Measurements from ENCODE around the gene VPS13C. TPM values are rescaled to one million over a fixed set of nuclear protein-coding genes. Genes with fewer than 3 reads are reported as not detected.

The VPS13C gene
- total RNA-seq, 1 donor, result 79.8 TPM

DNA sequence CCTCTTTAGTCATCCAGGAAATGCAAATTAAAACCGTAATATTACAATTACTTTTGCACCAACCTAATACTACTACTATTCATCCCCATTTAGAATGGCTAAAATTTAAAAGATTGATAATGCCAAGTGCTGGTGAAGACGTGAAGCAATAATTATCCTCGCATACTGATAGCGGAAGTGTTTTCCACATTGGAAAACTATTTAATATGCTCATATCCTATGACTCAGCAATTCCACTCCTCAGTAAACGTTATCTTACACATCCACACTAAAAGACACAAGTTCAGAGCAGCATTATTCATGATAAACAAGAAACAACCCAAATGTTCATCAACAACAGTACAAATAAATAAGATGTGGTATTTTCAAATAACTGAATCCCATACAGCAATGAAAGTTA lies 70.6 kb downstream of the VPS13C start:
- H3K4me3 ChIP-seq (ENCODE audit: low read depth, low read length), result no peak overlapping the region
- no peak for DNase-seq (ENCODE audit: low read depth)
- TF ChIP-seq, protein P1, sequence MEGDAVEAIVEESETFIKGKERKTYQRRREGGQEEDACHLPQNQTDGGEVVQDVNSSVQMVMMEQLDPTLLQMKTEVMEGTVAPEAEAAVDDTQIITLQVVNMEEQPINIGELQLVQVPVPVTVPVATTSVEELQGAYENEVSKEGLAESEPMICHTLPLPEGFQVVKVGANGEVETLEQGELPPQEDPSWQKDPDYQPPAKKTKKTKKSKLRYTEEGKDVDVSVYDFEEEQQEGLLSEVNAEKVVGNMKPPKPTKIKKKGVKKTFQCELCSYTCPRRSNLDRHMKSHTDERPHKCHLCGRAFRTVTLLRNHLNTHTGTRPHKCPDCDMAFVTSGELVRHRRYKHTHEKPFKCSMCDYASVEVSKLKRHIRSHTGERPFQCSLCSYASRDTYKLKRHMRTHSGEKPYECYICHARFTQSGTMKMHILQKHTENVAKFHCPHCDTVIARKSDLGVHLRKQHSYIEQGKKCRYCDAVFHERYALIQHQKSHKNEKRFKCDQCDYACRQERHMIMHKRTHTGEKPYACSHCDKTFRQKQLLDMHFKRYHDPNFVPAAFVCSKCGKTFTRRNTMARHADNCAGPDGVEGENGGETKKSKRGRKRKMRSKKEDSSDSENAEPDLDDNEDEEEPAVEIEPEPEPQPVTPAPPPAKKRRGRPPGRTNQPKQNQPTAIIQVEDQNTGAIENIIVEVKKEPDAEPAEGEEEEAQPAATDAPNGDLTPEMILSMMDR (IDR thresholded peaks at IDR 0.05; ENCODE audit: insufficient read depth, low read length), result no peak

DNA sequence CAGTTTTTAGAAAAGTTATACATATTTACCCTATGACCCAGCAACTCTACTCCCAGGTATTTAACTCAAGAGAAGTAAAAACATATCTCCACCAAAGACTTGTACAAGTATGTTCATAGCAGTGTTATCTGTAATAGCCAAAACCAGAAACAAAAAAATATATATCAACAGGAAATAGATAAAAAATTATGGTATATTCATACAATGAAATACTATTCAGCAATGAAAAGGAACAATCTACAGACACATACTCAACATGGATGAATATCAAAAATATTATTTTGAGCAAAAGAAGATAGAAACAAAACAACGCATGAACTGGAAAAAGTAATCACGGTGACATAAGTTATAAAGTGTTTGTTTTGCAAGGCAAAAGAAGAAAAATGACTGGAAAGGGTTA lies 72.4 kb downstream of the VPS13C start:
- TF ChIP-seq, protein P1 (IDR thresholded peaks at IDR 0.05; ENCODE audit: insufficient read depth, low read length), result no peak
- no peak for DNase-seq (ENCODE audit: low read depth)
- no peak overlapping the region for H3K4me3 ChIP-seq (ENCODE audit: low read depth, low read length)

DNA sequence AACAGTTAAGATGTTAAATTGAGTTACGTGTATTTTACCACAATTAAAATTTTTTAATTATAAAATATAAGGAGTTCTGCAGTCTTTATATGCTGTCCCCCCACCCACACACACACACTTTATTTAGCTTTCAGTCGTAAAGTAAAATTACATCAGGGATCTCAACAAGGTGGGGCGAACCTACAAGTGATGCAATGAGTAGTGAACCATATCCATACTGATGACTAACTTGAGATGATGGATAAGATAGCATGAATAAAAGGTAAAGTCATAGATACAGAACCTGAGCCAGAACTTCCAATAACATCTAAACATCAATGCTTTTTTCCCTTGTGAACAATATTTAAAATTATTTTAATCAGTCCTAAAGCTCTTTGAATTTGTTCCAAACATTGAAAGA lies 77.2 kb downstream of the VPS13C start:
- no peak for DNase-seq (ENCODE audit: low read depth)
- TF ChIP-seq, protein P1 (IDR thresholded peaks at IDR 0.05; ENCODE audit: insufficient read depth, low read length), result no peak
- no peak overlapping the region for H3K4me3 ChIP-seq (ENCODE audit: low read depth, low read length)

DNA sequence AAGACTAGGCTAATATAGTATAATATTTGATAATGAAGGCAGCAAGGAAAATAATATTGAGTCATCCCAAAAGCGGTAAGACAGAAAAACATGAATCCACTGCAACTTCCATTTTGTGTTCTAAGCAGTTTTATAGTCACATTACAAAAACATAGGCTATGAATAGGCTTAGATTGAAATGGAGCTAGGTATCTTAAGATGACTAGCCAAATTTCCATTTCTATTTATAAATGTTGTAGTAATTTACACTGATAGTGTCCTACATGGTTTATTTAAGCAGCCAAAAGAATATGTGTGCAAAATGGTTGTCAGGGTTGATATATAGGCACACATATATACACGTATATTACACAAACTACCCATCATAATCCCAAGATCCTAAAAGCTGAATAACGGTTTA lies 82.0 kb downstream of the VPS13C start:
- H3K4me3 ChIP-seq (ENCODE audit: low read depth, low read length), result no peak overlapping the region
- DNase-seq (ENCODE audit: low read depth), result no peak
- TF ChIP-seq, protein P1 (IDR thresholded peaks at IDR 0.05; ENCODE audit: insufficient read depth, low read length), result no peak

DNA sequence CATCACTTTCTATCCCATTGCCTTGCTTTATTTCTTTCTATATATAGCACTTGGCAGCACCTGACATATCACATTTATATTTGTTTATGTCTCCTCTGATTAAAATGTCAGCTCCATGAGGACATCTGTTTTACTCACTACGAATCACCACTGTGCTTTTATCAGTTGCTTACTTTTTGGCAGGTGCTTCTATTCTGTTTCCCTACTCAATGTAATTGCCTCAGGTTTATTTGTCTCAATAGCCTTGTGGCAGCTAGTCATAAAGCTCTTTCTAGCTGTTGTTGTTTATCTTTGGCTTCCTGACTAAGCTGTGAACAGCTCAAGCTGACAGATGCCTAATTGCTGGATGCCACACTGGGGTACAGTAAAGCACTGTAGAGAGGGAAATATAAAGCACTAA lies 85.5 kb downstream of the VPS13C start:
- TF ChIP-seq, protein P1 (IDR thresholded peaks at IDR 0.05; ENCODE audit: insufficient read depth, low read length), result no peak
- no peak overlapping the region for H3K4me3 ChIP-seq (ENCODE audit: low read depth, low read length)
- peak; percentile 60 for DNase-seq (ENCODE audit: low read depth)

DNA sequence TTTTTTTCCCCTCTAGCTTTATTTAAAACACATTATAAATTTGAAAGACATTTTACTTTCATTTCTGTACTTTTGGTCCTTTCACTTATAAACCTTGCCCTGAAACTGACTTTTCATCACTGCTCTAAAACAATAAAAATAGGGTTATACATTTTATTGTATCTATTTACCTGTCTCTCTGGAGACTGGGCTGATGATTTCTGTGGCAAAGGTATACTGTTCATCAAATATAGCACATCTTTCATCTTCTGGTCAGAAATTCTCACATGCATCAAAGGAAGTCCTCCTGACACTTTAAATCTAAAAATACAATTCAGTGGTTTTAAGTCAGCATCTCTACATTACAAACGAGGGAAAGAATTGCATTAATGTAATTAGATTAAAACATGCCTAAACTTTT lies 86.1 kb downstream of the VPS13C start:
- DNase-seq (ENCODE audit: low read depth), result no peak
- TF ChIP-seq, protein P1 (IDR thresholded peaks at IDR 0.05; ENCODE audit: insufficient read depth, low read length), result no peak
- H3K4me3 ChIP-seq (ENCODE audit: low read depth, low read length), result no peak overlapping the region

DNA sequence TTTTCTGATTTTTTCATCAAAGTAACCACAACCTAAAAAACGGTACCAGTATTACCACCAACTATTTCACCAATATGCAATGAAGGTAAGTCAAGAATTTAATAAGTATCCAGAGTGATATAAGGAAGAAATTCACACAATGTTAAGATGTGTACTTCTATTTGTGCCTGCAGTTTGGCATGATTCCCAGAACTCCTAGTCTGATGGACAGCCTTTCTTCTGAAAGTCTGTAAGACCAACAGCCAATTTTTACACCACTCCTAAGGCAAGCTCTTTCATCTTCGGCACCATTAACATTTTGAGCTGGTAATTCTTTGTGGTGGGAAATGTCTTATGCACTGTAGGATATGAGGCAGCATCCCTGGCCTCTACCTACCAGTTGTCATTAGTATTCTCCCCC lies 108.3 kb downstream of the VPS13C start:
- TF ChIP-seq, protein P1 (IDR thresholded peaks at IDR 0.05; ENCODE audit: insufficient read depth, low read length), result no peak
- no peak for DNase-seq (ENCODE audit: low read depth)
- no peak overlapping the region for H3K4me3 ChIP-seq (ENCODE audit: low read depth, low read length)

All from fibroblast of the aortic adventitia (primary cell).